ENCODE measurements around the gene MUSK. TPM values are rescaled to one million over a fixed set of nuclear protein-coding genes. Genes with fewer than 3 reads are reported as not detected.

MUSK gene
- total and polyA plus RNA-seq, 2 of the 8 experiments (the other 6 are each of a cell fraction or from before 2014, with no cell fraction given): not detected

- H3K36me3 ChIP-seq (ENCODE audit: control insufficient read depth in 2 of 4, insufficient read depth in 4 of 4, low read length in 3 of 4): no peaks in the 10 kb centered on the region
- no peak for TF ChIP-seq KDM1A (IDR thresholded peaks at IDR 0.05; ENCODE audit: borderline replicate concordance, low read length)
- TF ChIP-seq JUND (IDR thresholded peaks at IDR 0.05; ENCODE audit: low read length): no peak
- TF ChIP-seq TBP (IDR thresholded peaks at IDR 0.05; ENCODE audit: low read depth, low read length): no peak
- no peak for TF ChIP-seq SIN3A (conservative IDR thresholded peaks at IDR 0.05 in 1 of 2, IDR thresholded peaks at IDR 0.05 in 1 of 2; ENCODE audit: low read depth in 1 of 2, low read length in 2 of 2)
- TF ChIP-seq POU5F1 (IDR thresholded peaks at IDR 0.05; ENCODE audit: low read depth, low read length): no peak
- TF ChIP-seq EZH2 (IDR thresholded peaks at IDR 0.05; ENCODE audit: low read depth, low read length, severe bottlenecking): no peak
- no peak overlapping the region for H2BK20ac ChIP-seq (ENCODE audit: low read length)
- H3K18ac ChIP-seq (ENCODE audit: extremely low read depth, low read length): no peak overlapping the region
- H3K4me2 ChIP-seq (ENCODE audit: insufficient read depth in 1 of 2, low read depth in 2 of 2, low read length in 2 of 2): no peak overlapping the region
- H3K56ac ChIP-seq (replicated peaks; ENCODE audit: insufficient read length, low read depth, low read length): no peak overlapping the region
- H2BK15ac ChIP-seq (ENCODE audit: low read length): no peak overlapping the region
- H3K79me2 ChIP-seq (ENCODE audit: control insufficient read depth in 1 of 2, insufficient read depth in 2 of 2, low read length in 2 of 2): no peaks in the 10 kb centered on the region
- H3K14ac ChIP-seq (ENCODE audit: insufficient read length): no peak overlapping the region
- DNase-seq (ENCODE audit: low read depth in 1 of 2, low spot score in 2 of 2): no peak
- no peak overlapping the region for H4K91ac ChIP-seq (replicated peaks; ENCODE audit: insufficient read length, low read length)
- H3K9ac ChIP-seq (replicated peaks in 1 of 4; ENCODE audit: extremely low read depth in 1 of 4, low read depth in 3 of 4, low read length in 3 of 4): no peak overlapping the region
- no peak overlapping the region for H3K23ac ChIP-seq (ENCODE audit: insufficient read length)
- no peak overlapping the region for H2BK12ac ChIP-seq (ENCODE audit: low read depth, low read length)
- no peaks in the 10 kb centered on the region for H3K4me1 ChIP-seq (replicated peaks in 1 of 4; ENCODE audit: control insufficient read depth in 3 of 4, insufficient read depth in 4 of 4, low read length in 3 of 4)
- FAIRE-seq: no peak
- no peaks in the 10 kb centered on the region for H3K27me3 ChIP-seq (replicated peaks in 1 of 4; ENCODE audit: control insufficient read depth in 3 of 4, extremely low read depth in 1 of 4, insufficient read depth in 3 of 4, low read length in 3 of 4)
- H3K4me3 ChIP-seq (ENCODE audit: extremely low read depth in 1 of 4, insufficient read depth in 2 of 4, low read depth in 3 of 4, low read length in 4 of 4): no peak overlapping the region
- no peak overlapping the region for H2BK120ac ChIP-seq (replicated peaks; ENCODE audit: low read depth, low read length)
- 93% methylated on average over 5 of the region's 5 CpGs; no CpG with 5 or more reads in 1 of the 2 experiments for WGBS, 2 experiments (ENCODE audit: extremely low coverage in 1 of 2, insufficient coverage in 1 of 2, insufficient read length in 1 of 2, insufficient replicate concordance in 2 of 2, low coverage in 1 of 2, low lambda C conversion rate in 2 of 2, missing lambda C conversion rate in 1 of 2)
- H2AFZ ChIP-seq (ENCODE audit: low read length): 0 out of 2 replicates have a peak overlapping the region, but pooled peaks have one; percentile 24
- ChIA-PET CTCF (ENCODE audit: partially characterized antibody) (interaction anchor here (2.1 kb wide), 1 partner anchor 8 kb away, joined by 5 read pairs; no protein-coding TSS in a partner anchor), POLR2A (ENCODE audit: partially characterized antibody) (no interaction called here)
- no peak overlapping the region for H2BK5ac ChIP-seq (ENCODE audit: low read depth, low read length)
- no peak overlapping the region for H3K4ac ChIP-seq (replicated peaks; ENCODE audit: insufficient read length, low read depth, low read length)
- H3K27ac ChIP-seq (ENCODE audit: low read depth, low read length): no peak overlapping the region
- no peaks in the 10 kb centered on the region for H3K23me2 ChIP-seq (ENCODE audit: low read depth, low read length)
- no peak overlapping the region for H4K5ac ChIP-seq (ENCODE audit: insufficient read length, low read depth, low read length)
- no peak overlapping the region; the same call in 1 of the 2 replicates for H4K8ac ChIP-seq (ENCODE audit: extremely low read depth, insufficient read depth, low read length)
- H2AK5ac ChIP-seq (ENCODE audit: low read depth, low read length): no peak overlapping the region
- H3K79me1 ChIP-seq (ENCODE audit: low read depth, low read length): no peaks in the 10 kb centered on the region
- no peaks in the 10 kb centered on the region for H3K9me3 ChIP-seq (ENCODE audit: insufficient read depth in 2 of 2, low read depth in 1 of 2, low read length in 1 of 2)
- H4K20me1 ChIP-seq (replicated peaks in 1 of 2; ENCODE audit: control insufficient read depth in 1 of 2, insufficient read depth in 2 of 2, low read length in 2 of 2): no peaks in the 10 kb centered on the region
Observed at GRCh38 chr9:110782701-110783100, 114.1 kb downstream of the MUSK start.
